ENCODE measurements around the gene ME1.
A peak's percentile ranks its signal among the peaks of the same experiment; 100 is the strongest.
"Not testable (repeated sequence)": the region's sequence is repeated elsewhere in the genome, so short reads cannot be mapped to it uniquely, and the experiment has no call there.

ME1 gene

DNA sequence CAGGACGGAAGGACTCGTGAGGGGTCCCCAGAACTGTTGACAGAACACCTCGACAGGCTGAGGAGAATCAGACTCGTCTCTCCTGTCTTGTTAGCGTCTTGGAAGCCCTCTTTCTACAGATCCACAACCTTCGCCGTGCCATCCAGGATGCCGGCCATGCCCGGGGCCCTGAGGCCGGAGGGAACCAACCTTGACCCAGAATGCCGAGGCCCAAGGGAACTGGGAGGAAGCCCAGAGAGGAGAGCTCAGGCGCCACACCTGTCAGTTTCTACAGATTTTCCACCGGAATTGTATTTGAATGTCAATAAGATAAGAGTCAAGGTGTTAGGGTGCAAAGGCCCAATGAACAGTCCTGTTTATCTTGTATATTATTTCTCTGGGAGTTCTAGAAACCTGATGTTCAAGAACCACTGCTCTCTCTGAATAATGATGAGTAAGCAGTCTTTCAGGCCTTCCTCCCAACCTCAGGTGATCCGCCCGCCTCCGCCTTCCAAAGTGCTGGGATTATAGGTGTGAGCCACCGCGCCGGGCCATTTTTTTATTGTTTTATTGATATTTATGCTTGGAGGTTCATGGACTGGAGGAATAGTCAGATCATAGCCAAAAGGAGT lies 799 bp upstream of the ME1 start:
- DNase-seq (ENCODE audit: low spot score) = peak; percentile 16

DNA sequence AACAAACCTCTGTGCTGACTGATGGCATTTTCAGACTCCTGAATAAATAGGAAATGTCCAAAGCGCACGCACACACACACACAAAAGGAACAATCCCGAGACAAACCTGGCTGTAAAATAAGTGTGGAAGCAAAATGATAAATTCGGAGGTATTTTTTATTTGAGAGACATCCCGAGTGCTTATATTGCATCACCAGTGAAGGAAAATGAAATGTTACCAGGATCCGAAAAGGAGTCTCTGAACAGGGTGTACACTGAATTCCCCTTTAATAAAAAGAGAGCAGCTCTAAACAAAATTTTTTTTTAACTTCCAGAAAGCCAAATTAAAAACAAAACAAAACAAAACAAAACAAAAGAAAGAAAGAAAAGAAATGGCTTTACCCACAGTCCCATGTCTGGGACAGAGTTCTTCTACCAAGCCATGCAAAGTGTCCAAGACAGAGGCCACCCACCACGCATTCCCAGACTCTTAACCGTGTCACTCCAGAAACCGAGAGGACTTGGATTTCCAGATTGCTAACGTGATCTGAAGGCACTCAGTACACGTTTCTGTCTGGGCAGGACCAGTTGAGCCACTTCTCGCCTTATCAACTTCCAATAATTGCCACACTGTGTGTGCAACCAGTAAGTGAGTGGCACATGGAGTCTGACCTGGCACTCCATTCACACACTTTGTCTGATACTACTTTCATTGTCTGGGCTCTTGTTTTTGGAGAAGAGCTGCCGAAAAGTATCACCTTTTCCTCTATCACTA lies 817 bp downstream of the ME1 start:
- DNase-seq (ENCODE audit: low spot score) = peak; percentile 59

DNA sequence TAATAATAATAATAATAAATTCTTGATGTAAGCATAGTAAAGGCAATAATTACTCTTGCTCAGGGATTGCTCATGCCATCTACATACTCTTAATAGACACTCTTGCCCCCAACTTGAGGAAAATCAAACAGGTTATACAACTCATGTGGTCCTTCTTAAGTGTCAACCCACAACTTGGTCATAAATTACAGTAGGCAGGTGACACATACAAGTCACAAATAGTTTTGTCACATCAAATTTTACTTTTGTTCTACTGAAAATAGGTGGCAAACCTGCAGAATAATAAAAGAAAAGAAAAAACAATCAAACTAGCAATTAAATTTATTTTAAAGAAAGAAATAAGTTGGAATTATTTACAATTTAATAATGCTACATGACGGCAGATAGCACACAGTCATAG lies 1.6 kb downstream of the ME1 start:
- no peak for DNase-seq (ENCODE audit: low spot score)

DNA sequence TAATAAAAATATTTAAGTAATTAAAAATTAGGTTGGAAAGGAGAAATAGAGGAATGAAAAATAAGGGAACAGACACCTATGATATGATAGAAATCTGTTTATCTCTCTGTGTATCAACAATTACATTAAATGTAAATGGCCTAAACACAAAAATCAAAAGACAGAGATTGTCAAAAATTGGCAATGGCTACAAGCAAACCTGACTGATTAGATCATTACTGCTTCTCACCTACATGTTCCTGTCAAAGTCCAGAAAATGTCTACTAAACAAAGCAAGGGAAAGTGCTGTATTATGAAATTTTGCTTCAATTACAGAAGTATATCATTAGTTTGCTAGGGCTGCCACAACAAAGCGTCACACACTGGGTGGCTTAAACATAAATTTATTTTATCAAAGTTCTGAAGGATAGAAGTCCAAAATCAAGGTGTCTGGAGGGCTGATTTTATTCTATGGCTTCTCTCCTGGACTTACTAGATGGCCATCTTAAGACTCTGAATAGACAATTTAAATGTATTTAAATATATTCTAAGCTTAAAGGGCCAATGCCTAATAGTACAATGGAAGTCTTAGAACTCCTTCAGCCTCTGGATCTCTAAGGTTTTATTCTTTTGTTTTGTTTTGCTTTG lies 6.3 kb downstream of the ME1 start:
- no peak for DNase-seq (ENCODE audit: low spot score)

DNA sequence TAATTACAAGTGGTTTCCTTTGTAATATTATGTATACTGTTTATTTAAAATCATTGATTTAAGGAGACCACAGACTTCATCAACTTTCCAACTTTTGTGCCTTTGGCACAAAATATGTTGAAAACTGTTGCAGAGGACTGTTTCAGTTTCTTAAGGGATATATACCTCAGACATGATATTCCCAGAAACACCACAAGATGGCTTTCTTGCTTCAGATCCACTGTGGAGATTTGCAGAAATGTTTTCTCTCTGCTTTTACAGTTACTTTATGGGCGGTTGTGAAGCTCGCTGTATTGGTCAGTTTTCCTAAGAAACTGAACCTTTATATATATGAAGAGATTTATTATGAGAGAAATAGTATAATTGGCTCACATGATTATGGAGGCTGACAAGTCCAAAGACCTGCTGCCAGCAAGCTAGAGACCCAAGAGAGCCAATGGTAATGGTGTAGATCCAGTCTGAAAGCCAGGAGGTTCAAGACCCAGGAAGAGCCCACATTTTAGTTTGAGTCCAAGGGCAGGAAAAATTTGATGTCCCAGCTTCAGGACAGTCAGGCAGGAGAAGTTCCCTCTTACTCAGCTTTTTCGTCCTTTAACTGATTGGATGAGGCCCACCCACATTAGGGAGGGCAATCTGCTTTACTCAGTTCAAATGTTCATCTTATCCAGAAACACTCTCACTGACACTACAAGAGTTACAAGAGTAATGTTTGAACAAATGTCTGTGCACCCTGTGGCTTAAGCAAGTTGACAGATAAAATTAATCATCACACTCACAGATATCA lies 12.8 kb downstream of the ME1 start:
- DNase-seq (ENCODE audit: low spot score) = peak; percentile 34

DNA sequence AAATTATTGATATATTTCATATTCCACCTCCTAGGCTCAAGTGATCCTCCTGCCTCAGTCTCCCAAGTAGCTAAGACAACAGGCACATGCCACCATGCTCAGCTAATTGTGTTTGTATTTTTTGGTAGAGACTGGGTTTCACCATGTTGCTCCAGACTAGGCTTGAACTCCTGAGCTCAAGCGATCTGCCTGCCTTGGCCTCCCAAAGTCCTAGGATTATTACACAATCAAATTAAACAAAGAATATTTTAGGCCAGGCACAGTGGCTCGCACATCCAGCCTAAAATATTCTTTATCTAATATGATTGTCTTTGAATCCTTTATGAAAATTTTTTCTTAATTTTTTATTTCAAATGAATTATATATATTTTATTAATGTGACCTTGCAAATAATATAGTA lies 17.8 kb downstream of the ME1 start:
- no peak for DNase-seq (ENCODE audit: low spot score)

DNA sequence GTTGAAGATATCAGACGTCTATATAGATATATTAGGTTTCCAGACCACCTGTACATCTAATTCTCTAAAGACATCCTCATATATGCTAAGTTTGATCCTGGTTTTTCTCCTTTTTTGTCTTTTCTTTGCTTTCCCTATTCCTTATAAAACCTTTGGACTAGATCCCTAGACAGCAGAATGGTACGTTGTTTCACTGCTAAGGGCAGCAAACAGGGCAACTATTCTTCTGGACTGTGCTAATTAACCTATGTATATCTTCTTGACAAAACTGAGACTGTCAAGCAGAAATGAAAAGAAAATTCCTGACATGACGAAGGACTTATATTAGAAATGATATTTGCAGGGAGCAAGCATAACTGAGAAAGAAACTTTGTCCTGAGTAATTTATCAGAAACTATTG lies 19.1 kb downstream of the ME1 start:
- no peak for DNase-seq (ENCODE audit: low spot score)

DNA sequence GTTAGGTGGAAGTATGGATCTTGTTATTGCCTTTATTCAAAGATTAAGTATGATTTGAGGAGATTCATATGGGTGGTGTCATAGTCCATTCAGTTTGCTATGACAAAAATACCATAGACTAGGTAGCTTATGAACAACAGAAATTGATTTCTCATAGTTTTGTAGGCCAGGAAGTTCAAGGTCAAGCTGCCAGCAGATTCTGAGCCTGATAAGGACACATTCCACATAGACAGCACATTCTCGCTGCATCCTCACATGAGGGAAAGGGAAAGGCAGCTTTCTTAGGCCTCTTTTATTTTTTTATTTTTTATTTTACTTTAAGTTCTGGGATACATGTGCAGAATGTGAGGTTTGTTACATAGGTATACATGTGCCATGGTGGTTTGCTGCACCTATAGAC lies 27.7 kb downstream of the ME1 start:
- no peak for DNase-seq (ENCODE audit: low spot score)

DNA sequence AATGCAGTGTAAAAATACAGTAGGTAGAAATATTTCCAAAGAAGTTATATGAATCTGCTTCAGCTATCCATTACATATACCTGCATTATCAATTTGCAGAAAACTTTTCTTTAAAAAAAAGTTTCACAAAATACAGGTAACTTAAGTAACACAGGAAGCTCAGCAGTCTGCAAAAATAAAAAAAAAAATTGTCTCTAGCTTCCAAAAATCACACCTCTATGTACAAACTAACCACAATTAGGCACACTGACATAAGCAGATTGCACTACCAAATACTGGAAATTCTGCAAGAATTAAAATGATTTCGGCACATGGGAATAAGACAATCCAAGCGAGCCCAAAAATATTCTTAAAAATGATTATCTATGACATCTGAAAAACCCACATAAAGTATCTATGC lies 41.2 kb downstream of the ME1 start:
- DNase-seq (ENCODE audit: low spot score) = no peak

DNA sequence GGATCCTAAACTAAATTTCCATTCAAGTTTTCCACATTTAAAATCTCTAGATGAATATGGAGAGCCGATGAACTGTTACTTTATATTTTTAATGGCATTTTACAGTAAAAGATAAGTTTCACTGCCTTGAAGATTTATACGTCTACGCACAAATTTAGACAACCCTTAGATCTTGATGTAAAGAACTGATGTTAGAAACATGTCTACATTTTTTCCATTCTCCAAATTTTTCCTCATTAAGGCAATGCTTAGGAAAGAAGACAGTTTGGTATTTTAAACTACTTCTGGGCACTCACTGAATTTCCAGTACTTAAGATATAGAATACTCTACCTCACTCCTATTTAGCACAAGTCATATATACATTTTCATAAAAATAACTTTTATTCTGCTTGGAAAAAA lies 45.4 kb downstream of the ME1 start:
- DNase-seq (ENCODE audit: low spot score) = no peak

DNA sequence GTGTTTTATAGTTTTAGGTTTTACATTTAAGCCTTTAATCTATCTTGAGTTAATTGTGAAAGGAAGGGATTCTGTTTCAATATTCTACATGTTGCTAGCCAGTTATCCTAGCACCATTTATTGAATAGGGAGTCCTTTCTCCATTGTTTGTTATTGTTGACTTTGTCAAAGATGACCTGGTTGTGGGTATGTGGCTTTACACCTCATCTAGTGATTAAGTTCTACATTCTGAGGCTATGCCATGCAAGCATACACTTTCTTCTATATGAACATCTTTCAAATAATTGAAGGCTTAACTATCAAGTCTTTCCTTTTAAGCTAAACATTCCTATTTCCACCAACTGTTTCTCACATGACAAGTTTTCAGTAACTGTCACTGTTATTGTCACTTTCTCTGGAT lies 46.1 kb downstream of the ME1 start:
- DNase-seq (ENCODE audit: low spot score) = no peak

DNA sequence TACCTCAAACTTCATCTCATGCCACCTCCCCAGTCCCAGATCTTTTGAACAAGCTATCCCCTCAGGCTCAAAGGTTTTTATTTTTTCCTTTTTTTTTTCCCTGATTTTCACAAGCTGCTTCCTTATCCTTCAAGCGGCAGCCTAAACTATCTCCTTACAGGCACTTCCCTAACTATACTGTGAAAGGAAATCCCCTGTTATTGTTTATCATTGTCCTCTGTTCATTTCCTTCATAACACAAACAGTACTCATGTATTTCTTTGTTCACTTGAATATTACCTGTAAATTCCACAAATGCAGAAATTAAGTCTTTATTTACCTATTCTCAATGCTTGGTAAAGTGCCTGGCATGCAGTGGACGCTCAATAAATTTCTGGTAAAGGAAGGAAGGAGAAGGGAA lies 48.9 kb downstream of the ME1 start:
- no peak for DNase-seq (ENCODE audit: low spot score)

DNA sequence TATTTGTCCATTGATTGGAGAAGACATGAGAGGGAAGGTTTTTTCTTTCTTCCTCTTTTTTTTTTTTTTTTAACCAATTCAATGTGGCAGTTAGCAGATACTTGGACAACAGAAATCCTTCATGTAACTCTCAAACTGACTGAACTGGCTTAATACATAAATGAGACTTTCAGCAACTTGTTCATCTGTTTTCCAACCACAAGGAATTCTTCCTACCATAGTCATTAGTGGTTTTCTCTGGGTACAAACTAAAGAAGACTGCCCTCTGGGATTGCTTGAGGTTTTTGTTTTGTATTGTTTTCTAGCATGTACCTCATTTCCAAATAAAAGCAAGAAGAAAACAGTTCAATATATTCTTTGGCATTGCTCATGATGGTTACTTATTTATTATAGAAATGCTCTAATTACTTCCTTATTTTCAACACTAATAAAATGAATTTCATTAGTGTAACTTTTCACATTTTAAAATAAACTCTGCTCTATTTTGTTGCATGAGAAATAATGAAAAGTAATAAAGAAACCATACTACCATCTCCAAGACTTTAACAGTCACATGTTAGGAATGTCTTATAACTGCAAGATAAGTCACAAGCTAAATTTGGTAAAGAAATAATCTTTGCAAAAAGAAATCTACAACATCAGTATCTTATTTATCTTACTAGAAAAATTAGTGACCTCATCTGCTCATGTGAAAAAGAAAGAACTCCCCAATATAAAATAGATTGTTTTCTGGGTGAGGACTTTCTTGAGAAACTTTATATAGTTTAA lies 52.0 kb downstream of the ME1 start:
- DNase-seq (ENCODE audit: low spot score) = no peak

DNA sequence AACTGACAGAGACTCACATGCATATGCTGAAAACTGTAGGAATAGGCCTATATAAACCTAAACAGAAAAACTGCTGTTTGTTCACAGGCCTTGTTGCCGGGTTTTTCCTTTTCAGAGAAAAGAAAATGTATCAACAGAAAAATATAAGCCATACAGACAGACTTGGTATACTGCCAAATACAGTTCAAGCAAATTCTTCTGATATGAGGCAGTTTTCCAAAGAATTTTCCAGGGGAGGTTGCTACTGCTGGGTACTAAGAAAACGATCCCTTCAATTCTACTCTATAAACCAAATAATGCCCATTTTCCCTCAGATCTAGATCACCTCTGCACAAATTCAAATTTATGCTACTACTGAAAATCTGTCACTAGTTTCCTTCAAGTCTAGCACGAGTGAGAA lies 59.4 kb downstream of the ME1 start:
- no peak for DNase-seq (ENCODE audit: low spot score)

DNA sequence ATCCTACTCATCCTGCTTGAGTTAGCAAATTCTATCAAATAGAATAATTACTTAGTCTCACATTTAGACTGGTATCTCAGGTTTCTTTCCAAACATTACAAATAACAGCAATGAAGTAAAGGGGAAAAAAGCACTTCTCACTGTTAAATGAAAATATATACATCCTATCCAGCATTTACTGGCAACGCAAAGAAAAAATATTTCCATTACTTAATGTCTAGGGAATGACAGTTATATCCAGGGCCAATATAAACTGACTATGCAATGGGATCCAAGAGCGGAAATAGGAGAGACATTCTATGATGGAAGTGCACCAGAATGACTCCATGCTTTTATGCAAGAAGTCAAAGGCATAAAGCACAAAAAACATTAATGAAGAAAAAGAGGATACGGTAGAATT lies 60.3 kb downstream of the ME1 start:
- no peak for DNase-seq (ENCODE audit: low spot score)

DNA sequence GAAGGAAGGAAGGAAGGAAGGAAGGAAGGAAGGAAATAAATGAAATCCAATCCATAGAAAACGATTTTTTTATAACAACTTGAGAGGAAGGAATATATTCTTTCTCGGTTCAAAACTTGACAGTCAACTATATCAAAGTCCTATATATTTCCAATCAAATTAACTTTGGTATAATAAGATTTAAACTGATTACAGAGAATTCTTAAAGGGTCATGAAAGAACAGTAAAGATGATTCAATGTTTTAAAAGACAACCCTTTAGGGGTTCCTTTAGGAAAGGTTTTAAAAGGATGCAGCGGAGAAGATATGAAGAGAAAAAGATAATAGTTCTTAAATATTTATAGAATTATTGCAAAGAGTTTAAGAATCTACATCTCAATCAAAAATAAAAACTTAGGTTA lies 61.2 kb downstream of the ME1 start:
- DNase-seq (ENCODE audit: low spot score) = no peak

DNA sequence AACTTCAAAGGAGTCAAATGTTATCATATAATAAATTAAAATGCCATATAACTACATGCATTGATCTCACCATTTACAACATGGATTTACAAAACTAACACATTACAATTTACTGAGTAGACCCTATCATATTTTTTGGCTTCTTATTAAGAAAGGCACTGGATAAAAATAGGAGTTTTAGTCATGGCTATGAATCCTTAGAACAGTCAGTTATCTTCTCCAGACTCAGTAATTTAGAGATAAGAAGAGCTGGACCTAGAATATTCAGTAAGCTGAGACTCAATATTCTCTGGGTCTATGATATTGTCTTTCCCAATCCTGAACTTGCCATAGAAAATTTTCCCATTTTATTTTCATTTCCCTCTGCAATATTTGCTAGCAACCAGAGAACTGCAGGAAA lies 62.3 kb downstream of the ME1 start:
- no peak for DNase-seq (ENCODE audit: low spot score)

DNA sequence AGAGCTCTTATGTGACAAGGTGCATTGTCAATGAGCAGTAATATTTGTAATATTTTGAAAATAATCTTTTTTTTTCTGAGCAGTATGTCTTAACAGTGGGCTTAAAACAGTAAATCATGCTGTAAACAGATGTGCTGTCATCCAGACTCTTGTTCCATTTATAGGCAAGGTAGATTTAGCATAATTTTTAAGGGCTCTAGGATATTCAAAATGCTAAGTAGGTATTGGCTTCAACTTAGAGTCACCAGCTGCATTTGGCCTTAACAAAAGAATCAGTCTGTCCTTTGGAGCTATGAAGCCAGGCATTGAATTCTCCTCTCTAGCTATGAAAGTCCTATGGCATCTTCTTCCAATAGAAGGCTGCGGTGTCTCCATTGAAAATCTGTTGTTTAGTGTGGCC lies 63.7 kb downstream of the ME1 start:
- DNase-seq (ENCODE audit: low spot score) = no peak

DNA sequence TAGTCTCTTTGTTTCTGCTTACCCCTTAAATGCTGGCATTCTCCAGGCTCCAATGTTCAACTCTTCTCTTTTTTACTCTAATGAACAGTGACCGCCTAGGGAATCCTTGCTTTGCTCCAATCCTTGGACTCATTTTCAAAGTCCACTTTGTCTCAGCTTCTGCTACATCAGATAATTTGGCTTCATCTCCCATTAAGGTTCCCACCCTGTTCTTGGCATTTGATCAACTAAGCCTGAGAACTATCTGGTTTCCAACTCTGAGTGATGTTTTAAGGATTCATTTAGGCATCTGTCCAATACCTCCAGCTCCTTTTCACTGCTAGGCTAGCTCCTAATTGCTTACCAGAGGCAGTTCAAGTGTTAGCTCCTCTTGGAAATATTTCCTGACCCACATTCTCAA lies 64.9 kb downstream of the ME1 start:
- DNase-seq (ENCODE audit: low spot score) = peak; percentile 4

DNA sequence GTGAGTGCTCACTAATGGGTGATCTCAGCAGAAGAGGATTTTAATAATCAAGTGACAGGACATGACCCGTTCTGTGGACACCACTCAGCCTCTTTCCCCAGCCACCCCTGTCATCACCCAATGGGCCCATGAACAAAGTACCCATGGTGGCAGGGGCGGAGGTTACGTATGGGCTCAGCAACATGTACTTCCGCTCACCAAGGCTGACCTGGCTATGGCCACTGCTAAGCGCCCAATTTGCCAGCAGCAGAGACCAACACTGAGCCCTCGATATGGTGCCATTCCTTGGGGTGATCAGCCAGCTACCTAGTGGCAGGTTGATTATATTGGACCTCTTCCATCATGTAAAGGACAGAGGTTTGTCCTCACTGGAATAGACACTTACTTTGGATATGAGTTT lies 68.5 kb downstream of the ME1 start:
- not testable (repeated sequence) for DNase-seq (ENCODE audit: low spot score)

DNA sequence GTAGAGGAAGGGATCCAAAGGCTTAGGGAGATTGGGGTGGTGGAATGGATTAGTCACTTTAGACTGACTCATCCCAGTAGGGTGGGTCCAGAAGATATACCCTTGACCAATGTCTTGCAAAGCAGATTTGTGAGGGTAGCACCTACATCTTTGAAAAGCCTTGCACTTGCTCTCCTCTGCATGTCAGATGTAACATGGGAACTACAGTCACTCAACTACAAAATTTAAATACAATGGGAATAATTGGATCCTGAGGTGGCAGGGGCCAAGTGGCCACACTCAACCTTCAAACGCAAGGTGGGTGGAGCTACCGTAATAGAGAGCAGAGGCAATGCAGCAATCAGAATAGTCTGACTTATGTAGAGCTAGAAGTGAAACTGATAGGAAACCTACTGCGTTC lies 71.2 kb downstream of the ME1 start:
- no peak for DNase-seq (ENCODE audit: low spot score)

DNA sequence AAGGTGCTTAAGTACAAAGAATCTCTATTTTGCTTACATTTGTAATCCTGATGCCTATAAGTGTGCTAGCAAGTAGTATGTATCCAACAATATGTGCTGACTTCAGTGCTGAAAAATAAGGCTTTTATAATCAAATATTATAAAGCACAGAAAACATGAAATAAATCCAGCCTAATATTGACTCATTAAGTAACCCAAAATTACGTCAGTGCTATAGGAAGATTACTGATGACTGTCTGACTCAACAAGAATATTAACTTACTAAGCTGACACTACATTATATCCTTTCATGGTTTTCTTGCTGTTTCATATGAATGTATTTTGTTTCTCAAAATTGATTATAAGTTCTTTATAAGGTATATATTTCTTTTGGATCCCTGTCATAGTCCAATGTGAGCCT lies 76.1 kb downstream of the ME1 start:
- DNase-seq (ENCODE audit: low spot score) = no peak

All from cerebellar cortex (tissue), 1 donor.